ENCODE measurements around the gene NCKIPSD. TPM values are rescaled to one million over a fixed set of nuclear protein-coding genes. Genes with fewer than 3 reads are reported as not detected.

NCKIPSD gene
- total RNA-seq, 2 donors from 2014 or later = 27.7 to 27.8 TPM

DNA sequence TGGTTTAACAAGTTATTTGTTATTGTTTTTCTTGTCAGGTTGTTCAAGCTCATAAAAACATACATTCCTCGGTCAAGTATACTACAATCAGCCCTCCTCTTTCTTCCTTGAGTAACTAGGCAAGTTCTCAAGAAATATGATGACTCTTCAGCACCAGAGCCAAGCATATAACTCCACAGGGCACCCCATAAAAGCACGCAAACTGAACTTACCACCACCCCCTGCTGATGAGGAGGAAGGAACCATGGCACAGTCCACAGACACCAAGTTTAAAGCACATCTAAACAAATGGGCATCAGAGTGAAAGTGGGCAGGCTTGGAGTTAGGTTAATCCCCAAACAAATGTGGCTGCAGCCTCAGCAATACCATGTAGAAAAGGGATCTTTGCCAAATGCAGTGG, 26.0 kb upstream of the NCKIPSD start:
- Mint-ChIP-seq H3K36me3 (ENCODE audit: insufficient read depth in 2 of 2) (peaks cover 2 to 25% of the 10 kb centered on the region in 2 donors), H3K27me3 (ENCODE audit: low read depth) (no peaks in the 10 kb centered on the region), H3K4me1 (ENCODE audit: low read depth) (peaks cover 55% of the 10 kb centered on the region), H3K9me3 (no peaks in the 10 kb centered on the region), H3K27ac (peak overlapping the region; percentile 6), H3K4me3 (no peak overlapping the region)
- DNase-seq (no peak), ATAC-seq (replicated peaks in 1 of 2) (no peak)

DNA sequence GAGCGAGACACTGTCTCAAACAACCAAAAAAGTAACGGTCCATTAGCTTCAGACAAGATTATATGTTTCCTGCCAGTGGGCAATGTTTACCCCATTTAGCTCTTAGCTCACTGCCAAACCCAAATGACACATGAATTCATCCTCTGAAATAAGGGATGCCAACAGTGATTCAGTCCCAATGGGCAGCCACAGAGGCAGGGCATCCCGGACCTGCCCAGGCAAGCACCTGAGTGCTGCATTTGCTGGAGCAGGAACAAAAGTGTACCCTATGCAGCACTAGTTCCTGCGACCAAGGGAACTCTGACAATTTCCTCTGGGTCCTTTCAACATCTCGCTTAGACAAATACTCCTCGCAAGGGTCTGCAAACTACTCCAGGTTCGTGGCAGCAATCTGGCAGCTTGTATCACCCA, 23.3 kb upstream of the NCKIPSD start:
- Mint-ChIP-seq H3K9me3 (no peaks in the 10 kb centered on the region), H3K36me3 (ENCODE audit: insufficient read depth in 2 of 2) (peaks cover 2 to 14% of the 10 kb centered on the region in 2 donors), H3K4me3 (no peak overlapping the region), H3K27me3 (ENCODE audit: low read depth) (no peaks in the 10 kb centered on the region), H3K4me1 (ENCODE audit: low read depth) (peaks cover 46% of the 10 kb centered on the region), H3K27ac (peak overlapping the region; percentile 58)
- ATAC-seq (replicated peaks in 1 of 2) (peak; percentile 18 to 25), DNase-seq (no peak)

- ATAC-seq (replicated peaks in 1 of 2) = peak; percentile 40 to 76
- DNase-seq = no peak
- Mint-ChIP-seq H3K27ac (peak overlapping the region; percentile 39), H3K9me3 (no peaks in the 10 kb centered on the region), H3K4me3 (no peak overlapping the region), H3K36me3 (ENCODE audit: insufficient read depth in 2 of 2) (peaks cover 2 to 13% of the 10 kb centered on the region in 2 donors), H3K27me3 (ENCODE audit: low read depth) (no peaks in the 10 kb centered on the region), H3K4me1 (ENCODE audit: low read depth) (peaks cover 46% of the 10 kb centered on the region)
Measured at GRCh38 chr3:48708481-48708889, 22.8 kb upstream of the NCKIPSD start.

GRCh38 chr3:48707157-48707556, 21.4 kb upstream of the NCKIPSD start:
- no peak for ATAC-seq (replicated peaks in 1 of 2)
- Mint-ChIP-seq H3K27me3 (ENCODE audit: low read depth) (no peaks in the 10 kb centered on the region), H3K4me1 (ENCODE audit: low read depth) (peaks cover 50% of the 10 kb centered on the region), H3K9me3 (no peaks in the 10 kb centered on the region), H3K4me3 (no peak overlapping the region), H3K27ac (peak overlapping the region; percentile 73), H3K36me3 (ENCODE audit: insufficient read depth in 2 of 2) (peaks cover 4 to 17% of the 10 kb centered on the region in 2 donors)
- DNase-seq = no peak

DNA sequence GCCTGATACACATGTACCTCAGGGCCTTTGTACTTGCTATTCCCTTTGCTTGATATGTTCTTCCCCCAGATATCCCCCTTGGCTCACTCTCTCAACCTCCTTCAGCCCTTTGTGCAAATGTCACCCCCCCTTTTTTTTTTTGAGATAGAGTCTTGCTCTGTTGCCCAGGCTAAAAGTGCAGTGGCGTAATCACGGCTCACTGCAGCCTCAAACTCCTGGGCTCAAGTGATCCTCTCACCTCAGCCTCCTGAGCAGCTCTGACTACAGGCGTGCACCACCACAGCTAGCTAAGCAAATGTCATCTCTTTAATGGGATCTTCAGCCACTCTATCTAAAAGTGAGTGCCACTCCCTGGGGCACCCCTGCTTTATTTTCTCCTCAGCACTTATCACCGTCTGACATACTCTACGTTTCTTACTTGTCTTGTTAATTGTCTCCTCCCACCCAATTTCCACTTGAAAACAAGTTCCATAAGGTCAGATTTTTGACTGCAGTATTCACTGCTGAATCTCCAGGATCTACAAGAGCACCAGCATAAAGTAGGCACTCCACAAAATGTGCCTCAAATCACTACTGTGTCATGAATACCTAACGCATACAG, 16.7 kb upstream of the NCKIPSD start:
- Mint-ChIP-seq H3K27ac (peak overlapping the region; percentile 16), H3K4me3 (no peak overlapping the region), H3K4me1 (ENCODE audit: low read depth) (peaks cover 33% of the 10 kb centered on the region), H3K9me3 (no peaks in the 10 kb centered on the region), H3K36me3 (ENCODE audit: insufficient read depth in 2 of 2) (peaks cover 2 to 12% of the 10 kb centered on the region in 2 donors), H3K27me3 (ENCODE audit: low read depth) (no peaks in the 10 kb centered on the region)
- ATAC-seq (replicated peaks in 1 of 2) (no peak), DNase-seq (no peak)

DNA sequence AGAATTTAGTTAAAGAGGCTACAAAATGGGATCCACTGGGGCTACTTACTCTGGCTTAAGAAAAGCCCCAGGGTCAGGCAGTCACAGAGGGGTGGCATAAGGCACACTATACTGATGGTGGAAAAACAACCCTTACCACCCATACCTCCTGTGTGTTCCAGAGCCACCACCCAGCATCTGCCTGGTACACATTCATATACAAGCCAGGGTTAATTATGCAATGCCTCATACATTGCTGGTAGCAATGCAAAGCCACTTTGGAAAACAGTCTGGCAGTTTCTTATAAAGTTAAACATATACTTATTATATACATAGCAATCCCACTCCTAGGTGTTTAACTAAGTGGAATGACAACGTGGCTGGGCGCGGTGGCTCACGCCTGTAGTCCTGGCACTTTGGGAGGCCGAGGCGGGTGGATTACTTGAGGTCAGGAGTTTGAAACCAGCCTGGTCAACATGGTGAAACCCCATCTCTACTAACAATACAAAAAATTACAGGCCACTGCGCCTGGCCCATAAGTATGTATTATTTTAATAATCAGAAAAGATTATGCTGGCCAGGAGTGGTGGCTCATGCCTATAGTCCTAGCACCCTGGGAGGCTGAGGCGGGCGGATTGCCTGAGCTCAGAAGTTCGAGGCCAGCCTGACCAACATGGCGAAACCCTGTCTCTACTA, 15.2 kb upstream of the NCKIPSD start:
- no peak for ATAC-seq (replicated peaks in 1 of 2)
- Mint-ChIP-seq H3K27me3 (ENCODE audit: low read depth) (no peaks in the 10 kb centered on the region), H3K4me3 (no peak overlapping the region), H3K4me1 (ENCODE audit: low read depth) (peaks cover 28% of the 10 kb centered on the region), H3K9me3 (no peaks in the 10 kb centered on the region), H3K36me3 (ENCODE audit: insufficient read depth in 2 of 2) (peaks cover 2 to 12% of the 10 kb centered on the region in 2 donors), H3K27ac (peak overlapping the region; percentile 83)
- DNase-seq = no peak

GRCh38 chr3:48698891-48699290, 13.2 kb upstream of the NCKIPSD start:
- Mint-ChIP-seq H3K27me3 (ENCODE audit: low read depth) (no peaks in the 10 kb centered on the region), H3K4me1 (ENCODE audit: low read depth) (peaks cover 19% of the 10 kb centered on the region), H3K9me3 (no peaks in the 10 kb centered on the region), H3K36me3 (ENCODE audit: insufficient read depth in 2 of 2) (peaks cover 2 to 18% of the 10 kb centered on the region in 2 donors), H3K27ac (no peak overlapping the region), H3K4me3 (no peak overlapping the region)
- ATAC-seq (replicated peaks in 1 of 2) (no peak), DNase-seq (no peak)

- no peaks in the 10 kb centered on the region for H3K9me3 Mint-ChIP-seq
- peak; percentile 27 to 63 for ATAC-seq (replicated peaks in 1 of 2)
- peaks cover 16% of the 10 kb centered on the region for H3K4me1 Mint-ChIP-seq (ENCODE audit: low read depth)
- H3K4me3 Mint-ChIP-seq = no peak overlapping the region
- H3K27me3 Mint-ChIP-seq (ENCODE audit: low read depth) = no peaks in the 10 kb centered on the region
- no peak overlapping the region for H3K27ac Mint-ChIP-seq
- no peak for DNase-seq
- H3K36me3 Mint-ChIP-seq (ENCODE audit: insufficient read depth in 2 of 2) = peaks cover 2 to 20% of the 10 kb centered on the region in 2 donors
Measured at GRCh38 chr3:48697952-48698351, 12.2 kb upstream of the NCKIPSD start.

GRCh38 chr3:48696601-48697000, 10.9 kb upstream of the NCKIPSD start:
- no peak for ATAC-seq (replicated peaks in 1 of 2)
- Mint-ChIP-seq H3K36me3 (ENCODE audit: insufficient read depth in 2 of 2) (peaks cover 4 to 16% of the 10 kb centered on the region in 2 donors), H3K4me1 (ENCODE audit: low read depth) (peaks cover 9% of the 10 kb centered on the region)

DNA sequence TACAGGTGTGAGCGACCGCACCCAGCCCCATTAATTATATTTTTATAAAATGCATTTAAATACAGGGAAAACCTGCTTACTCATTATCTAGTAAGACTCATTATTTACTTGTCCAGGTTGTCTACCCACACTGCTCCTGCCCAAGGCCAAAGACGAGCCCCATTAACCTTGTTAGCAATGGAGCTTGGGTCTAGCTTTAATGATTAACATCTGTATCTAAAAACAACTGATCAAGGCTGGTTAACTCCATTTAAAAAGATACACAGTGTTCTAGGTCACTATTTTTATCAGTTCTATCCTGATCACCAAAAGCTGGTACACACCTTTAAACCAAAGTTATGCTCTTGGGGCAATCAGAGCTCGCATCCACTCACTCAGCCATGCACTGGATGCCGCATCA, 10.4 kb upstream of the NCKIPSD start:
- DNase-seq (no peak), ATAC-seq (replicated peaks in 1 of 2) (no peak)
- Mint-ChIP-seq H3K4me1 (ENCODE audit: low read depth) (peaks cover 9% of the 10 kb centered on the region), H3K27ac (no peak overlapping the region), H3K36me3 (ENCODE audit: insufficient read depth in 2 of 2) (peaks cover 4 to 20% of the 10 kb centered on the region in 2 donors), H3K27me3 (ENCODE audit: low read depth) (no peaks in the 10 kb centered on the region), H3K9me3 (no peaks in the 10 kb centered on the region), H3K4me3 (no peak overlapping the region)

More at GRCh38 chr3:48696601-48697000, 10.9 kb upstream of the NCKIPSD start:
- DNase-seq = no peak
- H3K27ac Mint-ChIP-seq = no peak overlapping the region
- H3K27me3 Mint-ChIP-seq (ENCODE audit: low read depth) = no peaks in the 10 kb centered on the region
- H3K4me3 Mint-ChIP-seq = no peak overlapping the region
- no peaks in the 10 kb centered on the region for H3K9me3 Mint-ChIP-seq

GRCh38 chr3:48695393-48695753, 9.7 kb upstream of the NCKIPSD start:
- H3K4me1 Mint-ChIP-seq (ENCODE audit: low read depth) = peaks cover 9% of the 10 kb centered on the region
- DNase-seq (no peak), ATAC-seq (replicated peaks in 1 of 2) (no peak)
- no peaks in the 10 kb centered on the region for H3K27me3 Mint-ChIP-seq (ENCODE audit: low read depth)
- no peak overlapping the region for H3K27ac Mint-ChIP-seq
- peaks cover 4 to 22% of the 10 kb centered on the region in 2 donors for H3K36me3 Mint-ChIP-seq (ENCODE audit: insufficient read depth in 2 of 2)
- no peak overlapping the region for H3K4me3 Mint-ChIP-seq
- H3K9me3 Mint-ChIP-seq = no peaks in the 10 kb centered on the region

DNA sequence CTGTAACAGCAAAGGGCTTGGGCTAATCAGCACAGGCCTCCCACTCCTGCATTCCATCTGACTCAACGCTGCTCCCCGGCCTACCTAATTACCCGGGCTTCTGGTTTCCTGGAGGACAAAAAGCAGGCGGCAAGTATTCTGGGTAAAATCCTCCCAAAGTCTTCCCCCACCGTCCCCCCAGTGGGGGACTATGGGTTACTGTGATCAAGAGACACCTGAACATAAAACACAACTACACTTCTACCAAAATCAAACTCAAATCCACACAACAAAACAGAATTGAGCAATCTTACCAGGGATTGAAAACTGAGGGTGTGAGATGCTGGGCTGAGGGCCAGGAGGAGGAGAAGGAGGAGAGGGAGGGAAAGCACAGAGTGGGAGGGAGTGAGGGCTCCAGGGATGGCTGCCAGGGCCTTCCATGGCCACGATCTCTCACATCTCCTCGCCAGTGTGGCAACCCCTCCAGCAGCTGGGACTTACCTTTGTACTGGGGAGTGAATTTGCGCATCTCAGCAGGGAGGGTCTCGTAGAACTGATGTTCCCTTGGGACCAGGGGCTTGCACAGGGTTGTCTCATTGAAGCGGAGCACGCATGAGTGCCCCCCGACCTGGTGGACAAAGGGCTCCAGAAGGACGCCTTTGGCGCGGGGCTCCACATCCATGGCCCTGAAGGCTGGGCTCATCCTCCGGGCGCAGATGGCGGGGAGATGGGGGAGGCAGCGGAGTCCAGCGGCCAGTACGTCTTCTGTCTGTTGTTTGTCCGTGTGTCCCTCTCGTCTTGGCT, 9.1 kb upstream of the NCKIPSD start:
- DNase-seq = no peak
- no peak overlapping the region for H3K4me3 Mint-ChIP-seq
- no peak for ATAC-seq (replicated peaks in 1 of 2)
- no peak overlapping the region for H3K27ac Mint-ChIP-seq
- H3K4me1 Mint-ChIP-seq (ENCODE audit: low read depth) = peaks cover 9% of the 10 kb centered on the region
- peaks cover 4 to 24% of the 10 kb centered on the region in 2 donors for H3K36me3 Mint-ChIP-seq (ENCODE audit: insufficient read depth in 2 of 2)
- H3K27me3 Mint-ChIP-seq (ENCODE audit: low read depth) = no peaks in the 10 kb centered on the region
- H3K9me3 Mint-ChIP-seq = no peaks in the 10 kb centered on the region

- H3K4me3 Mint-ChIP-seq = no peak overlapping the region
- ATAC-seq (replicated peaks in 1 of 2) (no peak), DNase-seq (no peak)
- no peaks in the 10 kb centered on the region for H3K9me3 Mint-ChIP-seq
- peaks cover 4 to 20% of the 10 kb centered on the region in 2 donors for H3K36me3 Mint-ChIP-seq (ENCODE audit: insufficient read depth in 2 of 2)
- no peak overlapping the region for H3K27ac Mint-ChIP-seq
- H3K4me1 Mint-ChIP-seq (ENCODE audit: low read depth) = peaks cover 1% of the 10 kb centered on the region
- no peaks in the 10 kb centered on the region for H3K27me3 Mint-ChIP-seq (ENCODE audit: low read depth)
Measured at GRCh38 chr3:48693826-48694225, 8.1 kb upstream of the NCKIPSD start.

Data from activated T-cell treated with anti-CD3 and anti-CD28 coated beads, Interleukin-2, amount 50 U/mL, for 72 hours (primary cell).